ENCODE measurements around the gene GJE1.

The GJE1 gene

GRCh38 chr6:142146828-142147662 is 14.3 kb downstream of the GJE1 start, which contains the start of the genes NMBR and VTA1:
Gene NMBR (minus strand): TSS chr6:142147122. CDS start chr6:142088658, 58,464 bp downstream.
Gene VTA1 (plus strand): TSS chr6:142147263. CDS start chr6:142147288, 25 bp downstream.
- peak; percentile 100 for ATAC-seq
- TF ChIP-seq ARNTL (CRISPR knock-in tag; IDR thresholded peaks at IDR 0.05; ENCODE audit: borderline replicate concordance, low read depth) (no peak), CSRNP3 (CRISPR knock-in tag; IDR thresholded peaks at IDR 0.05) (no peak), PPARA (CRISPR knock-in tag; IDR thresholded peaks at IDR 0.05; ENCODE audit: borderline replicate concordance) (no peak), BACH2 (CRISPR knock-in tag; IDR thresholded peaks at IDR 0.05; ENCODE audit: borderline replicate concordance) (no peak), ESRRG (CRISPR knock-in tag; IDR thresholded peaks at IDR 0.05) (no peak), RARB (CRISPR knock-in tag; IDR thresholded peaks at IDR 0.05) (no peak), CREB5 (CRISPR knock-in tag; IDR thresholded peaks at IDR 0.05; ENCODE audit: low read depth) (no peak), ZFP30 (CRISPR knock-in tag; IDR thresholded peaks at IDR 0.05) (no peak), ISL1 (CRISPR knock-in tag; IDR thresholded peaks at IDR 0.05) (no peak), TSHZ2 (CRISPR knock-in tag; IDR thresholded peaks at IDR 0.05) (no peak), OSR1 (CRISPR knock-in tag; IDR thresholded peaks at IDR 0.05) (no peak)

- peak; percentile 63 for ATAC-seq
- TF ChIP-seq ZC3H10 (CRISPR knock-in tag; IDR thresholded peaks at IDR 0.05) (no peak), ZFP3 (CRISPR knock-in tag; IDR thresholded peaks at IDR 0.05) (no peak), ZNF70 (CRISPR knock-in tag; IDR thresholded peaks at IDR 0.05) (no peak), TCF4 (CRISPR knock-in tag; IDR thresholded peaks at IDR 0.05; ENCODE audit: borderline replicate concordance) (no peak), CSRNP3 (CRISPR knock-in tag; IDR thresholded peaks at IDR 0.05) (no peak)
Observed at GRCh38 chr6:142152746-142153145, 20.0 kb downstream of the GJE1 start.

- TF ChIP-seq PPARA (CRISPR knock-in tag; IDR thresholded peaks at IDR 0.05; ENCODE audit: borderline replicate concordance) = no peak
- TF ChIP-seq GLIS3 (CRISPR knock-in tag; IDR thresholded peaks at IDR 0.05) = no peak
- TF ChIP-seq ESRRG (CRISPR knock-in tag; IDR thresholded peaks at IDR 0.05) = no peak
- no peak for TF ChIP-seq PATZ1 (CRISPR knock-in tag; IDR thresholded peaks at IDR 0.05; ENCODE audit: borderline replicate concordance)
- TF ChIP-seq RARB (CRISPR knock-in tag; IDR thresholded peaks at IDR 0.05) = no peak
- no peak for TF ChIP-seq ZC3H10 (CRISPR knock-in tag; IDR thresholded peaks at IDR 0.05)
- TF ChIP-seq TCF4 (CRISPR knock-in tag; IDR thresholded peaks at IDR 0.05; ENCODE audit: borderline replicate concordance) = no peak
- TF ChIP-seq POU6F1 (CRISPR knock-in tag; IDR thresholded peaks at IDR 0.05; ENCODE audit: borderline replicate concordance, low read depth) = no peak
- TF ChIP-seq ISL1 (CRISPR knock-in tag; IDR thresholded peaks at IDR 0.05) = no peak
- no peak for TF ChIP-seq CSDC2 (CRISPR knock-in tag; IDR thresholded peaks at IDR 0.05)
- no peak for ATAC-seq
Observed at GRCh38 chr6:142153196-142153595, 20.5 kb downstream of the GJE1 start.
